RPMI7951 (cell line): ENCODE measurements around the gene UTP4. TPM values are rescaled to one million over a fixed set of nuclear protein-coding genes. Genes with fewer than 3 reads are reported as not detected.

Source experiments
- DNase-seq: peaks from one replicate; pipeline ENCODE4 v3.0.0-alpha.2; 2012; ENCODE audit warnings: low read depth
- total RNA-seq: library from RNA; depleted of rRNA; stranded (reverse); fragments of >200 nt; shearing (Covaris generic); gene quantifications from 2 replicates; pipeline ENCODE4 v1.2.3, GENCODE V29; 2014; rRNA removed

The UTP4 gene
- total RNA-seq: 13.1 and 22.5 TPM in 2 replicates

GRCh38 chr16:69132424-69133252 lies at the start of gene UTP4, which contains the start of gene CHTF8:
TSS of gene UTP4 (plus strand) at chr16:69132649. CDS start at chr16:69133460, 811 bp downstream.
TSS of gene CHTF8 (minus strand) at chr16:69132588. CDS start at chr16:69121458, 11,130 bp downstream.
- peak; percentile 79 for DNase-seq

- DNase-seq: no peak
These were observed 49.0 kb upstream of the UTP4 start for GRCh38 chr16:69083306-69083941.

GRCh38 chr16:69084289-69084688 lies 48.2 kb upstream of the UTP4 start:
- DNase-seq: no peak

GRCh38 chr16:69085032-69085695 lies 47.3 kb upstream of the UTP4 start:
- no peak for DNase-seq

- DNase-seq: no peak
These were observed 45.3 kb upstream of the UTP4 start for GRCh38 chr16:69087161-69087581.

- DNase-seq: no peak
These were observed 43.8 kb upstream of the UTP4 start for GRCh38 chr16:69088684-69089083.

GRCh38 chr16:69089091-69089910 lies 43.1 kb upstream of the UTP4 start:
- no peak for DNase-seq

- no peak for DNase-seq
These were observed 38.5 kb upstream of the UTP4 start for GRCh38 chr16:69093974-69094373.

- DNase-seq: no peak
These were observed 37.9 kb upstream of the UTP4 start for GRCh38 chr16:69094501-69094900.

- no peak for DNase-seq
These were observed 37.3 kb upstream of the UTP4 start for GRCh38 chr16:69095193-69095592.

- DNase-seq: no peak
These were observed 32.3 kb upstream of the UTP4 start for GRCh38 chr16:69100071-69100691.

- peak; percentile 62 for DNase-seq
These were observed 26.7 kb upstream of the UTP4 start, which contains the start of gene HAS3 for GRCh38 chr16:69105501-69106361. TSS of gene HAS3 (plus strand) at chr16:69105653. CDS start at chr16:69109396, 3,743 bp downstream.

- DNase-seq: no peak
These were observed 25.7 kb upstream of the UTP4 start for GRCh38 chr16:69106491-69107315.

GRCh38 chr16:69107316-69107962 lies 25.0 kb upstream of the UTP4 start:
- no peak for DNase-seq

GRCh38 chr16:69108064-69108904 lies 24.2 kb upstream of the UTP4 start:
- no peak for DNase-seq

GRCh38 chr16:69108905-69109252 lies 23.6 kb upstream of the UTP4 start:
- DNase-seq: no peak

GRCh38 chr16:69109486-69110270 lies 22.8 kb upstream of the UTP4 start:
- no peak for DNase-seq
